ENCODE results near the gene LHPP.

Gene LHPP

DNA sequence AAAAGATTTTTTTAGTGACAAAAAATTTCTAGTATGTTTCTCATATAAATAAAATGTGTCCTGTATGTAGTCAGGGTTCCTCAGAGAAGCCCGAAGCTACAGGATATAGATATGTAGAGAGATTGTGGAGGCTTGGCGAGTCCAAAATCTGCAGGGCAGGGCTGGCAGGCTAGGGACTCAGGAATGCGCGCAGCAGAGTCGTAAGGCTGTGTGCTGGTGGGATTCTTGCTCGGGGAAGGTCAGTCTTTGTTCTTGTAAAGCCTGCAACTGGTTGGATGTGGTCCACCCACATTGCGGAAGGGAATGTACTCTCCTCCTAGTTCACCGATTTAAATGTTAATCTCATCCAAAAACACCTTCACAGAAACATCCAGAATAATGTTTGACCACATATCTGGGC is 30.6 kb downstream of the LHPP start:
- H3K4me2 ChIP-seq (ENCODE audit: low read length), result no peak overlapping the region
- H3K4me1 ChIP-seq (ENCODE audit: control insufficient read depth, insufficient read depth, low read length), result no peaks in the 10 kb centered on the region
- H3K27me3 ChIP-seq (ENCODE audit: control insufficient read depth, insufficient read depth, low read length), result no peaks in the 10 kb centered on the region
- no peak overlapping the region for H3K4me3 ChIP-seq (ENCODE audit: low read length)
- H3K36me3 ChIP-seq (ENCODE audit: insufficient read depth, low read length), result no peaks in the 10 kb centered on the region
- no peak overlapping the region for H3K9ac ChIP-seq (ENCODE audit: low read depth, low read length)
- no peaks in the 10 kb centered on the region for H3K9me3 ChIP-seq (replicated peaks; ENCODE audit: low read length)

DNA sequence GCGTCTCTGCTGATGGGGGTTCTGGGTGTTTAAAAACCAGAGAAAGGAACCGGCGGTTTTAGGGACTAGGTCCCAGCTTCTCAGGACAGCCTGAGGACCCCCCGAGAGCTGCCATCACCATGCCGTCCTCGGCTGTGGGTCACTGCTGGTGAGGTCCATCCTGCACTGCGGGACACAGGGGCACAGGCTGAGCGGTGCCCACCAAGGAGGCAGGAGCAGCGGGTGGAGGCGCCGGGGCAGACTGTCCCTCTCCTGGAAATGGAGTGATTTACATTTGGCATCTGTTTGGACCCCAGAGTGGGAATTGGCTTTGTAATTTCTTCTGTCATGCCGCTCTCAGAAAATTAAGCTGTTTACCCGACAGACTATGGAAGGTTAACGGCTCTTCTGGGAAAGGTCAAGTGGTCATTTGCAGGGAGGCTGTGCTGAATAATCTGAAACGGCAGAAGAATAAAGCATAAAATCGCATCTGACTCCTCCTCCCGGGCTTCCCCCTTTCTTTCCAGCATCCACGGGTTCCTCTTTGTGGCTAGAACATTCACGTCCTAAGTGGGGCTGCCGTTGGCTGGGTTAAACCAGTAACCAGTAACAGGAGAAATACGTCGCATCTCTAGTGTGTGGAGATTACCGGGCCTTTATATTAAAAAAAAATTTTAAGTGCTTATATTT is 31.7 kb downstream of the LHPP start:
- H3K36me3 ChIP-seq (ENCODE audit: insufficient read depth, low read length), result no peaks in the 10 kb centered on the region
- no peaks in the 10 kb centered on the region for H3K27me3 ChIP-seq (ENCODE audit: control insufficient read depth, insufficient read depth, low read length)
- no peaks in the 10 kb centered on the region for H3K4me1 ChIP-seq (ENCODE audit: control insufficient read depth, insufficient read depth, low read length)
- no peaks in the 10 kb centered on the region for H3K9me3 ChIP-seq (replicated peaks; ENCODE audit: low read length)
- no peak overlapping the region for H3K4me3 ChIP-seq (ENCODE audit: low read length)
- H3K9ac ChIP-seq (ENCODE audit: low read depth, low read length), result no peak overlapping the region
- H3K4me2 ChIP-seq (ENCODE audit: low read length), result no peak overlapping the region

DNA sequence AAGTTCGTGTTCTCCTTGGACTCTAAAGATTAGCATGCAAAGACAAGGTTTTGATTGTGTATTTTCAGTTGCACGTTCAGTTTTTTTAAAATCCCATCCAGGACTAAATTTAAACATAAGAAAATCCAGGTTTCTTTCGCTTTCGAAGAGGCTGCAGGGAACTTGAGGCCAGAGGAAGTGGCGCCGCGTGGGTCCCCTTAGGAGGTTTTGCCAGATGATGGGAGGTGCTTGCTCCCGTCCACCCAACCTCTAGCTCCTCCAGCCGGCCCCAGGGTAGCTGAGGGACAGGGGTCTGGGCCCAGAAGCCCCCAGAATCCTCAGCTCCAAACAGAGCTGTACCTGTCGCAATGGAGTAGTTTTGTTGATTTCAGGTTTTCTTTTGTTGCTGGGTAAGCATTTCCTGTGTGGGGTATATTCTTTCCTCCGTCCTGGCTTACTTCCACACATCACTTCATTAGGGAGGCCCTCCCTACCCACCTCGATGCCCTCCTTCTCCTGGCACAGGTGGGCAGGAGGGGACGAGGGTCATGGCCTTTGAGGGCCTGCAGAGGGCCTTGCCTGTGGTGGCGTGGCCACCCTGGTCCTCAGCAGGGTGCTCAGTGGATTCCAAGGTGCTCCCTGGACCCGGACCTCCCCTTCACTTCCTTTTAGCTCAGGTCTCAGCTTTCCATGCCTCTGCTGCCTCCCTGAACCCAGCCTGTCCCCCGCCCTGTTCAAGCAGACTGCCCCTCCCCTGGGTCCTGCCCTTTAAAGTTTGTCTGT is 32.6 kb downstream of the LHPP start:
- H3K36me3 ChIP-seq (ENCODE audit: insufficient read depth, low read length), result no peaks in the 10 kb centered on the region
- H3K4me3 ChIP-seq (ENCODE audit: low read length), result no peak overlapping the region
- H3K4me1 ChIP-seq (ENCODE audit: control insufficient read depth, insufficient read depth, low read length), result no peaks in the 10 kb centered on the region
- no peak overlapping the region for H3K4me2 ChIP-seq (ENCODE audit: low read length)
- H3K9ac ChIP-seq (ENCODE audit: low read depth, low read length), result no peak overlapping the region
- H3K27me3 ChIP-seq (ENCODE audit: control insufficient read depth, insufficient read depth, low read length), result no peaks in the 10 kb centered on the region
- H3K9me3 ChIP-seq (replicated peaks; ENCODE audit: low read length), result no peaks in the 10 kb centered on the region

DNA sequence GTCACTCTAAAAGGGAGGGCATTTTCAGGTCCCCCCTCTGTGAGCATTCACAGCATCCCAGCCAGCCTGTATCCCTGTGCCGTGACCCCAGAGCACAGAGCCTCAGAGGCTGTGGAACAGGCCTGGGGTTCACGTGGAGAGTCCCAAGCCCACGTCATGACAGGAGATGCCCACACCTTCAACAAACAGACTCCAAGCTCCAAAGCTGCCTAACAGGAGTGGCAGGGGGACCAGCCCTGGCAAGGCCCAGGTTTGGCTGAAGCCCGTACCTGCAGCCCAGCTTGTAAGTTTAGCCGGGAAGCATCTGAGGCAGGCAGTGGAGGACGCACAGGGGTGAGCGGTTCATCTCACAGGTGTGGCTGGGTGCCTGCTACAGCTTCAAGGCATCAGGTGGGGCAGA is 33.5 kb downstream of the LHPP start:
- H3K9me3 ChIP-seq (replicated peaks; ENCODE audit: low read length), result no peaks in the 10 kb centered on the region
- H3K36me3 ChIP-seq (ENCODE audit: insufficient read depth, low read length), result no peaks in the 10 kb centered on the region
- no peaks in the 10 kb centered on the region for H3K27me3 ChIP-seq (ENCODE audit: control insufficient read depth, insufficient read depth, low read length)
- H3K4me3 ChIP-seq (ENCODE audit: low read length), result no peak overlapping the region
- H3K9ac ChIP-seq (ENCODE audit: low read depth, low read length), result no peak overlapping the region
- no peaks in the 10 kb centered on the region for H3K4me1 ChIP-seq (ENCODE audit: control insufficient read depth, insufficient read depth, low read length)
- no peak overlapping the region for H3K4me2 ChIP-seq (ENCODE audit: low read length)

GRCh38 chr10:124495725-124496124 is 34.1 kb downstream of the LHPP start:
- no peaks in the 10 kb centered on the region for H3K27me3 ChIP-seq (ENCODE audit: control insufficient read depth, insufficient read depth, low read length)
- H3K9me3 ChIP-seq (replicated peaks; ENCODE audit: low read length), result no peaks in the 10 kb centered on the region
- H3K4me1 ChIP-seq (ENCODE audit: control insufficient read depth, insufficient read depth, low read length), result no peaks in the 10 kb centered on the region
- H3K4me3 ChIP-seq (ENCODE audit: low read length), result no peak overlapping the region
- no peaks in the 10 kb centered on the region for H3K36me3 ChIP-seq (ENCODE audit: insufficient read depth, low read length)
- no peak overlapping the region for H3K4me2 ChIP-seq (ENCODE audit: low read length)
- H3K9ac ChIP-seq (ENCODE audit: low read depth, low read length), result no peak overlapping the region

- H3K4me1 ChIP-seq (ENCODE audit: control insufficient read depth, insufficient read depth, low read length), result no peaks in the 10 kb centered on the region
- H3K4me2 ChIP-seq (ENCODE audit: low read length), result no peak overlapping the region
- no peak overlapping the region for H3K9ac ChIP-seq (ENCODE audit: low read depth, low read length)
- H3K9me3 ChIP-seq (replicated peaks; ENCODE audit: low read length), result no peaks in the 10 kb centered on the region
- no peaks in the 10 kb centered on the region for H3K36me3 ChIP-seq (ENCODE audit: insufficient read depth, low read length)
- no peak overlapping the region for H3K4me3 ChIP-seq (ENCODE audit: low read length)
- no peaks in the 10 kb centered on the region for H3K27me3 ChIP-seq (ENCODE audit: control insufficient read depth, insufficient read depth, low read length)
Measured at GRCh38 chr10:124496150-124496549, 34.5 kb downstream of the LHPP start.

DNA sequence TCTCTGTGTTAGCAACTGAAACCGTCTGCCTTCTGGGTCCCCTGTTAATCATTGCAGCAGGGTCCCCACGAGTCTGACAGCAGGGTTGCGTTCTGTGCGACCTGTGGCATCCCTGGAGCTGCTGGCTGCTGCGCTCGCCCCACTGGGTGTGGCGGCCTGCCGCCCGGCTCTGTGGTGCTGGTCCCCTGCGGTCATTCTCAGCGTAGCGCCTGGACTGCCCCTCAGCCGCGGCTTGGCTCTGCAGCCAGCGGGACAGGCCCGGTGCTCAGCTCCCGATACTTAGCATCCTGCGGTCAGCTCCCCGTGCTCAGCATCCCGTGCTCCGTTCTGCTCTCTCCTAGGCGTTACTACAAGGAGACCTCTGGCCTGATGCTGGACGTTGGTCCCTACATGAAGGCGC is 35.0 kb downstream of the LHPP start:
- Histone ChIP-seq H3K4me1 (ENCODE audit: control insufficient read depth, insufficient read depth, low read length) (no peaks in the 10 kb centered on the region), H3K27me3 (ENCODE audit: control insufficient read depth, insufficient read depth, low read length) (no peaks in the 10 kb centered on the region), H3K4me3 (ENCODE audit: low read length) (no peak overlapping the region), H3K4me2 (ENCODE audit: low read length) (no peak overlapping the region), H3K36me3 (ENCODE audit: insufficient read depth, low read length) (no peaks in the 10 kb centered on the region), H3K9ac (ENCODE audit: low read depth, low read length) (no peak overlapping the region), H3K9me3 (replicated peaks; ENCODE audit: low read length) (no peaks in the 10 kb centered on the region)

DNA sequence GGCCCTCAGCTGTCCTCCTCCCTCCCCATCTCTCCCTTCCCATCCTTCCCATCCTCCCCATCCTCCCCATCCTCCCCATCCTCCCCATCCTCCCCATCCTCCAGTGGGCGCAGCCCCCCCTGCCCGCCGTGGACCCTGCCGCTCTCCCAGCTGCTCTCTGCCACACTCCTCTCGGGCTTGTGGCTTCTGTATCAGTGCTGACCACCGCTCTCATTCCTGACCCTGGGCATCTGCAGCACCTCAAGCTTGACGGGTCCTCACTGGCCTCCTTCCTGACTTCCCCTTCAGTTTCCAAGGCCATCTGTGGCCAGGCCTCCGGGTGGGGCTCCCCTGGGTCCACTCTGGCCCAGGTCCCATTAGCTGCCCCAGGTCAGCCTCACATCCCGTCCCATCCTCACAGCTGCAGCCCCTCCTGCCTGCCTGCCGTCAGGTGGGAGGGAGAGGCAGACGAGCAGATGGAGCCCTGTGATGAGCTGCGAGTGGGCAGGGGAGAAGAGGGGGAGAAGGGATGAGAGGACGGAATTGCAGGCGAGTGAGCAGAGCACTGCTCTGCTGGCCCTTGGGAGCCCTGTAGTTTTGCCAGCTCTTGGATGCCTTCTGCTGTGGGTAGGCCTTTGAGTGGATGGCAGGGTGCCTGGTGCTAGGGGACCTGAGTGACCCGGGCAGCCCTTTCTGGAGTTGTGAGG is 35.7 kb downstream of the LHPP start:
- H3K9me3 ChIP-seq (replicated peaks; ENCODE audit: low read length), result no peaks in the 10 kb centered on the region
- H3K9ac ChIP-seq (ENCODE audit: low read depth, low read length), result no peak overlapping the region
- H3K27me3 ChIP-seq (ENCODE audit: control insufficient read depth, insufficient read depth, low read length), result no peaks in the 10 kb centered on the region
- no peaks in the 10 kb centered on the region for H3K36me3 ChIP-seq (ENCODE audit: insufficient read depth, low read length)
- no peaks in the 10 kb centered on the region for H3K4me1 ChIP-seq (ENCODE audit: control insufficient read depth, insufficient read depth, low read length)
- H3K4me2 ChIP-seq (ENCODE audit: low read length), result no peak overlapping the region
- no peak overlapping the region for H3K4me3 ChIP-seq (ENCODE audit: low read length)

DNA sequence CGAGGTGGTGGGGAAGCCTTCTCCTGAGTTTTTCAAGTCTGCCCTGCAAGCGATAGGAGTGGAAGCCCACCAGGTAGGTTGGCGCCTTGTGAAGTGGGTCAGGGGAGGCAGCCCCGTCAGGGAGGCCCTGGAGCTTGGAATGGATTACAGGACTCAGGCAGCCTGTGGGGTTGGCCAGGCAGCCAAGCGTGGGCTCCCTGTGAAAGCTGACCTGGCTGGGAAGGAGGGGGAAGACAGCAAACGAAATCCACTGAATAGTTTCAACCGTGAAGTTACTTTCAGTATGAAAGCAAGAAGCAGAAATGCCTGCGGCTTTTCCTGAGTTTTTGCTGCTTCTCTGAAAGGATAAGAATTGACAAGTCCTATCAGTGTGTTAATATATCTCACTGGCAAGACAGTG is 36.4 kb downstream of the LHPP start:
- H3K4me1 ChIP-seq (ENCODE audit: control insufficient read depth, insufficient read depth, low read length), result no peaks in the 10 kb centered on the region
- H3K36me3 ChIP-seq (ENCODE audit: insufficient read depth, low read length), result no peaks in the 10 kb centered on the region
- H3K4me2 ChIP-seq (ENCODE audit: low read length), result no peak overlapping the region
- H3K9ac ChIP-seq (ENCODE audit: low read depth, low read length), result no peak overlapping the region
- H3K4me3 ChIP-seq (ENCODE audit: low read length), result no peak overlapping the region
- H3K9me3 ChIP-seq (replicated peaks; ENCODE audit: low read length), result no peaks in the 10 kb centered on the region
- no peaks in the 10 kb centered on the region for H3K27me3 ChIP-seq (ENCODE audit: control insufficient read depth, insufficient read depth, low read length)

GRCh38 chr10:124500757-124501156 is 39.1 kb downstream of the LHPP start:
- no peak overlapping the region for H3K9ac ChIP-seq (ENCODE audit: low read depth, low read length)
- H3K36me3 ChIP-seq (ENCODE audit: insufficient read depth, low read length), result no peaks in the 10 kb centered on the region
- no peaks in the 10 kb centered on the region for H3K4me1 ChIP-seq (ENCODE audit: control insufficient read depth, insufficient read depth, low read length)
- no peaks in the 10 kb centered on the region for H3K27me3 ChIP-seq (ENCODE audit: control insufficient read depth, insufficient read depth, low read length)
- H3K4me2 ChIP-seq (ENCODE audit: low read length), result no peak overlapping the region
- no peaks in the 10 kb centered on the region for H3K9me3 ChIP-seq (replicated peaks; ENCODE audit: low read length)
- H3K4me3 ChIP-seq (ENCODE audit: low read length), result no peak overlapping the region

DNA sequence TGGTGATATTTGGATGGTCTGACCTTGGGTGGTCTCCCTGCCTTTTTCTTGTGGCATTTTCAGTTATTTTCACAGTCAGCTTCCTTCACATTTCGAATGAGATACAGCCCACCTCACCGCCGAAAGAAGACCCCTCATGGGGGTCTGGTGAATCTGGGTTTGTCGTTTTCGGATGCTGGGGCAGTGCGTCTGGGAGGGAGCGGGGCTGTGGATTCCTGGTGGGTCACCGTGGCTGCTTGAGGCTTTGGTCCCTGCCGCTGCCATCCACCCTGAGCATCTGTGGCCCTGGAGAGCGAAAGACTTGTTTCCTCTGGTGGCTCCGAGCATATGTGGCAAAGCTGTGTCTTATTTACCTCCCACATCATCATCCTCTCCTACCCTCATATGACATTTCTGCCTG is 43.1 kb downstream of the LHPP start:
- no peaks in the 10 kb centered on the region for H3K9me3 ChIP-seq (replicated peaks; ENCODE audit: low read length)
- H3K4me1 ChIP-seq (ENCODE audit: control insufficient read depth, insufficient read depth, low read length), result no peaks in the 10 kb centered on the region
- no peak overlapping the region for H3K4me2 ChIP-seq (ENCODE audit: low read length)
- H3K9ac ChIP-seq (ENCODE audit: low read depth, low read length), result no peak overlapping the region
- H3K36me3 ChIP-seq (ENCODE audit: insufficient read depth, low read length), result no peaks in the 10 kb centered on the region
- no peak overlapping the region for H3K4me3 ChIP-seq (ENCODE audit: low read length)
- H3K27me3 ChIP-seq (ENCODE audit: control insufficient read depth, insufficient read depth, low read length), result no peaks in the 10 kb centered on the region
